ENCODE data around the gene VSIG4. TPM values are rescaled to one million over a fixed set of nuclear protein-coding genes. Genes with fewer than 3 reads are reported as not detected.

VSIG4 gene
- polyA plus RNA-seq, 3 donors: 10.2 to 56.8 (median 25.1) TPM

DNA sequence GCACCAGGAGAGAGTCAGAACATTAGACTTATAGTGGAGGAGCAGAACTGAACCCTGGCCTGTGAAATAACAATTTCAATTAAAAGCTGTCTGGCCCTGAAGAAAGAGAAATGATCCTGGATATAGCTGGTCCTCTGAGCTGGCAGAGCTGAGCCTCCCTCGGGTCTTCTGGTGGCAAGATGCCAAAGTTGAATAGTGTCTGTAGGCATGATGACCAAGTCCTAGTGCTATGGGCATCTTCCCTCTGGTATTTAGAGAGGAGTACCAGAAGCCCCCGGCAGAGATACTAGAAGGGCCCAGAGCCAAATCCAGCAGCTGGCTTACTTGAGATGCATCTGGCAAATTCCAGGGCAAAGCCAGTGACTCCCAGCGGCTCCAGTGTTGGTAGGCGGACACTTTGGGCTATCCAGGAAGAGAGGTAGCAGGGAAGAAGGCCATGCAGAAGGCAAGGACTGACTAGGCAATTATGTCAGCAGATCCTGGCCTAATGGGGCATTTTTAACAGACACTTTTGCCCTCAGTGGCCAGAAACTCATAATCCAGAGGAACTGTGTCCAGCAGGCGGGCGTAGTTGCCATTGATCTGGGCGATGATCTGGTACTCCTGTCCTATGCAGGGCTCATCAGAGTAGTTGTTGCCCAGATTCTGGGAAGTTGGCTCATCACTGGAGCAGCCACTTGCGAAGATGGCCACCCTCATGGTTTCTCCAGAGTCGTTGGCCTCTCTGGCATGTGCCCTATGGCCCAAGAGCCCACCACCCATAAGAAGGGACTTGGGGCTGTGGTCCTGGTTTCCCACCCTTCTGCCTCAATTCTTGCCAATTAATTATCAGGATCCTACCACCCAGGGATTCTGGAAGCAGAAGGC is 17.9 kb downstream of the VSIG4 start:
- Histone ChIP-seq H3K27me3 (ENCODE audit: control insufficient read depth in 2 of 2, insufficient read depth in 2 of 2, low read length in 2 of 2) (peaks cover 0 to 4% of the 10 kb centered on the region in 2 donors), H3K9ac (ENCODE audit: insufficient read depth, low read length, poor library complexity, severe bottlenecking) (no peak overlapping the region), H3K4me2 (replicated peaks; ENCODE audit: extremely low read depth, low read length, poor library complexity, severe bottlenecking) (peak overlapping the region; percentile 94), H4K20me1 (ENCODE audit: insufficient read depth, low read length) (peaks cover 12% of the 10 kb centered on the region), H3K27ac (ENCODE audit: low read depth in 1 of 2, low read length in 2 of 2) (peak overlapping the region; percentile 50 to 90), H3K36me3 (replicated peaks in 1 of 2; ENCODE audit: control insufficient read depth in 1 of 2, insufficient read depth in 2 of 2, low read length in 2 of 2) (peaks cover 30 to 32% of the 10 kb centered on the region in 2 donors), H3K4me1 (ENCODE audit: control insufficient read depth in 1 of 2, insufficient read depth in 2 of 2, low read length in 2 of 2) (peaks cover 35 to 68% of the 10 kb centered on the region in 2 donors), H2AFZ (ENCODE audit: insufficient read depth, low read depth, low read length, poor library complexity, severe bottlenecking) (no peak overlapping the region), H3K4me3 (replicated peaks in 1 of 3; ENCODE audit: low read depth in 2 of 3, low read length in 3 of 3) (no peak overlapping the region), H3K9me3 (replicated peaks in 1 of 2; ENCODE audit: control insufficient read depth in 1 of 2, insufficient read depth in 1 of 2, low read length in 2 of 2) (no peaks in the 10 kb centered on the region), H3K79me2 (ENCODE audit: insufficient read depth, low read length) (peaks cover 21% of the 10 kb centered on the region)
- 55% methylated on average over 2 of the region's 9 CpGs for whole genome bisulfite sequencing (ENCODE audit: insufficient coverage)
- intact Hi-C loops (cut with micrococcal nuclease): no loop called here
- Mint-ChIP-seq H3K4me1 (peaks cover 44% of the 10 kb centered on the region), H3K4me3 (no peak overlapping the region), H3K27me3 (ENCODE audit: low read depth in 3 of 3) (peaks cover 0 to 11% (median 2%) of the 10 kb centered on the region in 3 donors), H3K9me3 (peaks cover 0 to 7% (median 5%) of the 10 kb centered on the region in 7 donors), H3K36me3 (peaks cover 25 to 43% of the 10 kb centered on the region in 2 donors), H3K27ac (peak overlapping the region; percentile 81 to 98 (median 86))
- DNase-seq: no peak
- TF ChIP-seq, protein P1, sequence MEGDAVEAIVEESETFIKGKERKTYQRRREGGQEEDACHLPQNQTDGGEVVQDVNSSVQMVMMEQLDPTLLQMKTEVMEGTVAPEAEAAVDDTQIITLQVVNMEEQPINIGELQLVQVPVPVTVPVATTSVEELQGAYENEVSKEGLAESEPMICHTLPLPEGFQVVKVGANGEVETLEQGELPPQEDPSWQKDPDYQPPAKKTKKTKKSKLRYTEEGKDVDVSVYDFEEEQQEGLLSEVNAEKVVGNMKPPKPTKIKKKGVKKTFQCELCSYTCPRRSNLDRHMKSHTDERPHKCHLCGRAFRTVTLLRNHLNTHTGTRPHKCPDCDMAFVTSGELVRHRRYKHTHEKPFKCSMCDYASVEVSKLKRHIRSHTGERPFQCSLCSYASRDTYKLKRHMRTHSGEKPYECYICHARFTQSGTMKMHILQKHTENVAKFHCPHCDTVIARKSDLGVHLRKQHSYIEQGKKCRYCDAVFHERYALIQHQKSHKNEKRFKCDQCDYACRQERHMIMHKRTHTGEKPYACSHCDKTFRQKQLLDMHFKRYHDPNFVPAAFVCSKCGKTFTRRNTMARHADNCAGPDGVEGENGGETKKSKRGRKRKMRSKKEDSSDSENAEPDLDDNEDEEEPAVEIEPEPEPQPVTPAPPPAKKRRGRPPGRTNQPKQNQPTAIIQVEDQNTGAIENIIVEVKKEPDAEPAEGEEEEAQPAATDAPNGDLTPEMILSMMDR (IDR thresholded peaks at IDR 0.05): no peak

DNA sequence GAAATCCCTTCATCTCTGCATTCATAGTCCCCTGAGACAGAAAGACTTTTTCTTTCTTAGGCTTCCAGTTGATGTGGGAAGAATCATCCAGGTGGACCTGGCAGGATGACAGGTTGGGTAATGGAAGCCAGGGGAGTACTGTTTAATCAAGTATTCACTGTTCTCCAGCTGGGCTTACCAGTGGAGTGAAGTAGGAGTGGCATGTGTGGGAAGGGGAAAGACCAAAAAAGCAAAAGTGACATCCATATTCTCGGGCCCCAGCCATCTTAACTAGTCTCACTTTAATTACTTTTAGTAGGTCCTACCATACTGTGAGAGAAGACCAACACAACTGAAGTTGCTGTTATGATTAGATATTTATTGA is 18.5 kb downstream of the VSIG4 start:
- WGBS (ENCODE audit: insufficient coverage): no CpG with 5 or more reads among the region's 1 CpG

More for the DNA sequence above, 18.5 kb downstream of the VSIG4 start:
- no peak overlapping the region for H2AFZ ChIP-seq (ENCODE audit: insufficient read depth, low read depth, low read length, poor library complexity, severe bottlenecking)
- peaks cover 30 to 46% of the 10 kb centered on the region in 2 donors for H3K36me3 Mint-ChIP-seq
- H3K9ac ChIP-seq (ENCODE audit: insufficient read depth, low read length, poor library complexity, severe bottlenecking): no peak overlapping the region
- TF ChIP-seq, protein P1 (IDR thresholded peaks at IDR 0.05): no peak
- peak overlapping the region; percentile 50 to 90 for H3K27ac ChIP-seq (ENCODE audit: low read depth in 1 of 2, low read length in 2 of 2)
- peaks cover 12% of the 10 kb centered on the region for H4K20me1 ChIP-seq (ENCODE audit: insufficient read depth, low read length)
- no peaks in the 10 kb centered on the region for H3K9me3 ChIP-seq (replicated peaks in 1 of 2; ENCODE audit: control insufficient read depth in 1 of 2, insufficient read depth in 1 of 2, low read length in 2 of 2)
- peak overlapping the region; percentile 94 for H3K4me2 ChIP-seq (replicated peaks; ENCODE audit: extremely low read depth, low read length, poor library complexity, severe bottlenecking)
- H3K9me3 Mint-ChIP-seq: peaks cover 0 to 7% (median 2%) of the 10 kb centered on the region in 7 donors
- intact Hi-C loops (cut with micrococcal nuclease): no loop called here
- peaks cover 27% of the 10 kb centered on the region for H3K79me2 ChIP-seq (ENCODE audit: insufficient read depth, low read length)
- peaks cover 35 to 74% of the 10 kb centered on the region in 2 donors for H3K4me1 ChIP-seq (ENCODE audit: control insufficient read depth in 1 of 2, insufficient read depth in 2 of 2, low read length in 2 of 2)
- H3K4me3 ChIP-seq (replicated peaks in 1 of 3; ENCODE audit: low read depth in 2 of 3, low read length in 3 of 3): peak overlapping the region in 1 of 3 experiments; percentile 92
- H3K4me3 Mint-ChIP-seq: no peak overlapping the region
- H3K4me1 Mint-ChIP-seq: peaks cover 44% of the 10 kb centered on the region
- H3K36me3 ChIP-seq (replicated peaks in 1 of 2; ENCODE audit: control insufficient read depth in 1 of 2, insufficient read depth in 2 of 2, low read length in 2 of 2): peaks cover 30 to 38% of the 10 kb centered on the region in 2 donors
- DNase-seq: no peak
- H3K27me3 Mint-ChIP-seq (ENCODE audit: low read depth in 3 of 3): peaks cover 0 to 8% (median 0%) of the 10 kb centered on the region in 3 donors
- H3K27ac Mint-ChIP-seq: peak overlapping the region; percentile 81 to 98 (median 86)
- H3K27me3 ChIP-seq (ENCODE audit: control insufficient read depth in 2 of 2, insufficient read depth in 2 of 2, low read length in 2 of 2): peaks cover 0 to under 1% of the 10 kb centered on the region in 2 donors
